Pulmonary artery endothelial cell (primary cell): ENCODE results near the gene PZP. TPM values are rescaled to one million over a fixed set of nuclear protein-coding genes. Genes with fewer than 3 reads are reported as not detected.

Experiments
- DNase-seq: peaks from one replicate; pipeline ENCODE4 v3.0.0-alpha.2; 2011; ENCODE audit warnings: low read depth, low spot score
- total RNA-seq: library from RNA; depleted of rRNA; stranded (reverse); fragments of >200 nt; gene quantifications from 2 replicates; pipeline ENCODE4 v1.2.3, GENCODE V29; 2014

PZP gene
- total RNA-seq, 1 donor from 2014 or later: 0.40 TPM

DNA sequence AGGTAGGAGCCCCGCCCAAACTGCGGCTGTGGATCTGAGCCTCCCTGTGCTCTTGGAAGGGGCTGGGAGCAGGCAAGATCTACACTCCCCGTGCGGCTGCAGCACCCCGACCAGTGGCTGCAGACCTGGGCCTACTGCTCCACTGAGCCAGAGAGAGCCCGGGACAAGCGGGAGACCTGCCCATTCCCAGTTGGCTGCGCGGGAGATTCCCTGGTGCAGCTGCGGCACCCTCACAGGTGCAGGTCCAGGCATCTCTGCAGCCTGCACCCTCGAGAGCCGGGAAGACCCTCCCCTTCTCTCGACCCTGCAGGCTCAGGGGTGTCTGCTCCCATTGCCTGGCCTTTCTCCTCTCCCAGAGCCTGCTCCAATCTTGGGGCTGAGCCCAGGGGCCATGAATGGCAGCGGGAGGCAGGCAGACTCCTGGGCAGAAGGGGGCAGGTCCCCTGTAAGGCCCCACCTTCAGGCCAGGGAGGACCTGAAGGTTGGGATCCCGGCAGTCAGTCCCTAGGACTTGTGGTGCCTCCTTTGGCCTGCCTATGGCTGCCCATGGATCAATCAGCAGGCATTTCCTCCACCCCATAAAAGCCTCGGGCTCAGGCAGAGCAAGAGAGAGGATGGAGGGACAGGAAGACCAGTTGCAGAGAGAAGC lies 83.7 kb downstream of the PZP start:
- no peak for DNase-seq

DNA sequence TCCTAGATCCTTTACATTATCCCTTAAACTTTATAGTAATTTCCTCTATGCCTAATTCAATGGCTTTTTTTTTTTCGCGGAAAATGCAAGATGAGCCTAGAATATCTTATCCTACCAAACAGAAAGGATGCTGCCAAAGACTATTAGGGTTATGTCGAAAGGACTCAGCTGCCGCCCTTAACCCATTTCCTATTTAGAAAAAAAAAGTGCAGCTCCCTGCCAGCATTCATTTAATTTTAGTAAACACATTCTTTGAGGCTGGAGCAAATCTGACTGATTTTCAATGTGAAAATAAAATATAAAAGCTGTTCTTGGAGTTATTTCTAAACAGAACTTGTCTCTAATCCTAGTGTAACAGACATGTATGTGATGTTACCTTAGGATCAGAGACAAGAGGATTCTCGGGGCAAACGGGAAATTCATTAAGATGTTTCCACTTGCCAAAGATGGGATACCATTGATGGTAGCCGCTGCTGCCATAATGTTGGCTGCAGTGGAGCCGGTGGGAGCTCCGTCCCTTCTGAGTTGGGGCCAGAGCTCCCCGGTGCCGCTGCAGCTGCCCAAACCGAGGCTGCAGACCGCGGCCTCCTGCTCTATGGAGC lies 84.3 kb downstream of the PZP start:
- DNase-seq: no peak

- no peak for DNase-seq
These were observed 86.0 kb downstream of the PZP start for GRCh38 chr12:9122091-9122609.

DNA sequence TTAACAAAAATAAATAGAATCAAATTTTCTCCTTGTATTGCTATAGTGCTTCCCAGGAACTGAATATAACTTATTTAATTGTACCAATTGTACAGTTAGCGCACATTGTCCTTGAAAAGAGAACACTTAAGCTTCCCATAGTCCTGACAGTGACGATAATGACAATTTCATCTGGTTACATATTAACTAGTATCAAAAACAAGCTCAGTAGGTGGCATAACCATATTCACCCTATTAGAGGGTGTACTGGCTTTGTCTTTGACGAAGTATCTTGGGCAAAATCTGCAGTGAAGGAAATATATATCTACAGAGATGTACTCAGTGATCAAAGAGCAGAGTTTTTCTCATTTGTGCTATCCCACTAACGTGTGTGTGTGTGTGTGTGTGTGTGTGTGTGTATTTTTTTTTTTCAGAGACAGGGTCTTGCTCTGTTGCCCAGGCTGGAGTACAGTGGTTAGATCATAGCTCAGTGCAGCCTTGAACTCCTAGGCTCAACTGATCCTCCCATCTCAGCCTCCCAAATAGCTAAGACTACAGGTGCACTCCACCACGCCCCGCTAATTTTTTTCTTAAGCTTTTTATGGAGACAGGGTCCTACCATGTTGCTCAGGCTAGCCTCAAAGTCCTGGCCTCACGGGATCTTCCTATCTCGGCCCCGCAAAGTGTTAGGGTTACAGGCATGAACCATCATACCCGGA lies 87.6 kb downstream of the PZP start:
- no peak for DNase-seq

GRCh38 chr12:9118158-9118557 lies 90.0 kb downstream of the PZP start:
- DNase-seq: no peak

DNA sequence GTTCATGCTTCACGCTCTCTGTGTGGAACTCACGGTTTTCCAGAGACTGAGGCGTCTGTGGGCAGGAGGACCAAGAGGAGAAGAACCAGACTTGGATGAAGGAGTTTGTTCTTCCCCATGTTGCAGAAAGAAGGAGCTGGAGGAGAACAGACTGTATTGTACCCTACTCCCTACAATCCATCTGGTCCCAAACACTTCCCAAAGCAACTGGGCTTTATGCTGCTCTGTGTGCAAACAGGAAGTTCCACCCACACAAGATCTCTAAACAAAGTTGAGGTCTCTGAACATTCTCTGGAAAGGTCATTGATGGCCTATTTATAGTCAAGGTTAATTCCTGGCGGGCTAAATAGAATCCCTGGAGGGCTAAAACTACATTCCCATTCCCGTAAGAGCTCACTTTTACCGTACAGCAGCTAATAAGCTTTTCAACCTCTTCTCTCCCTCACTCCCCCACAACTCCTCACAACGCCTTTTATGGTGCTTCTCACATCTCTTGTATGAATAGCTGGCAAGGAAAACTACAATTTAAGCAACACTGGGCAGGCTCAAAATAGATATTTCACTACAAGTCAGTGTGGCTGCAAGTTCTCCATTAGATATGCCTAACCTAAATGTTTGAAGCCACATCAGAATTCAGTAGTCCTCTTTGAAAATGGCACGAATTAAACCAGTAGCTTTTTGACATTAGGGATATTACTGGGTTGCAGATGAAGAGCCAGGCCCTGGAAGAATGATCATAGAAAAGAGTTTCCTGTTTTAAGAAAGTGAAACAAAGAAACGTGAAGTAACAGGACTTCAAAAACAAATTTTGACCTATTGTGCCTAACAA lies 92.2 kb downstream of the PZP start, which contains the start of gene A2M:
Gene A2M (minus strand): TSS at position 189 of the 829 bp plus-strand sequence. CDS start 70 bp downstream, at position 119.
- peak; percentile 7 for DNase-seq

- DNase-seq: no peak
These were observed 93.2 kb downstream of the PZP start for GRCh38 chr12:9114946-9115345.

DNA sequence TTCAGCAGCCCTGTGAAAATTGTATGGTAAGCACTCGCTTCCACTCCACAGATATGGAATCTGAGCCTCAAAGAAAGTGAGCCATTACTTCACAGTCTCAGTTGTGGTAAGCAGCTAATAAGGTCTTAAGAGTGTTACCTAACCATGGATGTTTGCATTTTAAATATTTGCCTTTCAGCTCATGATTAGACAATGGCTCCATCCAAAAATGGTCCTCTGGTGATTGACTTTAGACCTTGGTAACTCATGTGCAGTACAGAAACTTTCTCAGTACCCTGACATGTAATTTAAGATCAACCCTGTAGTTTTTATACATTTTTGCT lies 94.2 kb downstream of the PZP start:
- no peak for DNase-seq

- DNase-seq: no peak
These were observed 94.8 kb downstream of the PZP start for GRCh38 chr12:9113296-9113986.

- DNase-seq: no peak
These were observed 95.9 kb downstream of the PZP start for GRCh38 chr12:9112076-9112853.

DNA sequence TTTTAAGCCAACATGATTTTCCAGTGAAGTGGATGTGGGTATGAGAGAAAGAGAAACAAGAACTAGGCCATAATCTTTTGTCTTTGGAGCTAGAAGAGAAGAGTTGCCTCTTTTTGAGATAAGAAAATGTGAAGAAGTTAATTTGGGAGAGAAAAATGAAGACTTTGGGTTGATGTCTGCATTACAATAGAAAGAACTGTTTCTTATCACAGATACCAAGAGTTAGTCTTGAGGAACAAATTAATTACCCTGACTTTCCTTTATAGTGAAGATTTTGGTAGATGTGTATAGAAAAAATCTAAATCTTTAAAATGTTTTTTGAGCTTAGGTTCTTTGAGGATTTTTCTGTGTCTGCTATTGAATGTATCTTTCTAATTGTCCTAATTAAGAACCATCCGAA lies 96.7 kb downstream of the PZP start:
- no peak for DNase-seq

DNA sequence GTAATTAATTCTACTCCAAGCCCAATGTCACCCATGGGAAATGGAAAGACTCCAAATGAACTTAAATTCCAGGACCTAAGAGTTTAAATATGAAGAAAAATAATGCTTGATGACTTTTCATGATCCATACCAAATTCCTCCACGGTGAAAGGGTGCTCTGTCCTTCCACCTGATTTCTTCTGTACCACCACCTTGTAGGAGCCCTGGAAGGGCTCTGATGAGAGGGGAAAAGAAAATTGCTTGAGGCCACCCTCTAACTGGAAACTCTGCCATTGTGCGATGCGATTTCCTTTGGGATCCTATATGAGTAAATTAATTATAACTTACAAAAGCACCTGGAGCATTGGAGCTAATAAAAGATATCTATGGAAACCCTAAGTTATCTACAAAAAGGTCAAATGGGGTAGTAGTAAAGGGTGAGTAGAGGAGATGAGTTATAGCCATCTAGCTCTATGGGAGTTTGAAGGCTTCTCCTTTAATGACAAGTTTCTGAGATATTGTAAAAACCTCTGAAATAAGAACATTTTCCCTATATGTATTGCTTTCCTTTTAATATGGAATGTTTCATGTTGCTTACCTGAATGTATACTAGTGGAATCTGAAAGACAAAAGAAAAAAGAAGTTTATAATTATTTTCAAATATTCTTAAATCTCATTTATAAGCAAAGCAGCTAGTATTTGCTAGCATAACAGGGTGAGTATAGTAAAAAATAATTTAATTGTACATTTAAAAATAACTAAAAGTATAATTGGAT lies 98.3 kb downstream of the PZP start:
- no peak for DNase-seq

GRCh38 chr12:9109213-9109522 lies 99.0 kb downstream of the PZP start:
- DNase-seq: no peak

DNA sequence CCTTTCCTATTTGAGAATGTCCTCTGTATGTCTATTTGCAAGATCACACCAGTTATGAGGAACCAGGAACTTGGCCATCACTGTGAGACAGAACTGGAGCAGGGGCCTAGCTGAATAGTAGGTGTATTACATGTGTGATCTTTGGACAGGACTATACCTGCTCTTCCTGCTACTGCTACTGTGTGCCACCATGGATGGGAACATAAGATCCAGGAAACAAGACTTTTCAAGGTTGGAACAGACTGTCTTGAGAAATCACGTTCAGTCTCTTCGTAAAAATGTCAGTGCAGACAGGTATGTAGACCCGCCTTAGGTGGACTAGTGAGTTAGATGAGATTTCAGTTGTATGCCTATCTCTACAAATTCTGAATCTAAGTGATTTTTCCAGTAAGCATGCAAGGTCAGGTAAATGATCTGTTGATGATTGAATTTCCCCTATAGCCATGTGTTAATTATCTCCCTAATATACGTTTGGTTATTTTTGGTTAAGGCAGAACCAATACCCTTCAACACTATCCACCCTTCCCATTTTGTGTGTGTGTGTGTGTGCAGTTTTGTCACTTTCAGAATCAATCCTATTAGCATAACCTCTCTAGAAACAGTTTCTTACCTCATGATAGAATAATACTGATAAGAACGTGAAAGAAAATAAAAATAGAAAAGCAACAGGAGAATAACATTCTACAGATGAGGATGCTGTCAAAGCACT lies 99.5 kb downstream of the PZP start:
- no peak for DNase-seq

DNA sequence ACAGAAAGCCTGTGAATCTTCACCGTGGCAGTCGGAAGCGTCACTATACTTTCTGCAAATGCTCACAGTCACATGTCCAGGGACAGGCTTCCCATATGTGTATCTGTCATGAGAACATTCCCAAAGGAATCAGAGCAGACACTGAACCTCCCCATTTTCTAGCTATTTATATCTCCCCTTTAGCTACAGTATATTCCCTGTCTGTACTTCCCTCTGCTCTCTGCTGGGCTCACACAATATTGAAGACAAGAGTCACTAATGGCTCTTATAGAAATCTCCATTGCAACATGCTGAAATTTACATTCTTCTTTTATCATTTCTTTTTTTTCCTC lies 100.7 kb downstream of the PZP start:
- no peak for DNase-seq

GRCh38 chr12:9106610-9107541 lies 101.3 kb downstream of the PZP start:
- no peak for DNase-seq

DNA sequence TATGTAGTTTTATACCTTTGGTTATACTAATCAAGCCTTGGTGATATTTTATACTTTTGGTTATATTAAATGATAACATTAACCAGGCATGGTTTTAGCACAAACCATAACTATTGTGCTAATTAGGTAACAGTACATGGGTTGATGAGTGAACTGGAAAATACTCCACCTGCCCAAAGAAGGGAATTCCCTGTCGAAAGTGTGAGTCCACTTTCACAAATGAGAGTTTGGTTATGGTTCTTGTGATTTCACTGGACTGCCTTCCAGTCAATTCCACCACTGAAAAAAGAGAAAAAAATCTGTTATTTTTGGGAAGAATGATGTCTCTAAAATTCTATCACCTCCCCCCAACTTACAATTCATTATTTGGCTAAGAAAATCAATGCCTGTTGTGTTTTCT lies 102.1 kb downstream of the PZP start:
- no peak for DNase-seq

DNA sequence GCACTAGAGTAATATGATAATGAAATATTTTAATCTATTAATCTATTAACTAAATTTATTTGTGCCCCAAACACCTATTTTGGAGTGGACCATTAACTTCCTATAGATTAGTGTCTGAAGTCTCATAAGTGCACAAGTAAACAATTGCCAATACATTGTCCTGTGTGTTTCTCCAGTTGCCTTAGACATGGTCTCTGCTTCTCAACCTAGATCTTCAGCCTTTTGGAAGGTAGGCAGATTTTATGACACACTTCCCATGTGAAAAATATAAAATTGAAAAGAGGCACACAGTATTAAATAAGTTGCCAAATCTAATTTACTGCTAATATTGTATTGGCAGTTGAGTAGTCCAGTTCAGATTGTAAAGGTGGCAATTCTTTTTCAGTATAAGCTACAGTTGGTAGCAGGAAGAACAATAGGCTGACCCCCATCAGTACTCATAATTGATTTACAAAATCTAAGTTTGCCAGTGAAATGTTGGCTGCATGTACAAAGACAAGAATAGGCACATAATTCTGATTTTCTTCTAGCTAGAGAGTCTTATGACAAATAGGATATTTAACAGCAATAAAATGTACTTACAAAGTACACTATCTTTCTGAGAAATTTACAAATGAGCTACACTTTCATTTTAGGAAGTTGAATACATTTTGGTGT lies 103.3 kb downstream of the PZP start:
- no peak for DNase-seq
